ENCODE data around the gene TICRR.
"Not testable (repeated sequence)": the region's sequence is repeated elsewhere in the genome, so short reads cannot be mapped to it uniquely, and the experiment has no call there.

Gene TICRR

DNA sequence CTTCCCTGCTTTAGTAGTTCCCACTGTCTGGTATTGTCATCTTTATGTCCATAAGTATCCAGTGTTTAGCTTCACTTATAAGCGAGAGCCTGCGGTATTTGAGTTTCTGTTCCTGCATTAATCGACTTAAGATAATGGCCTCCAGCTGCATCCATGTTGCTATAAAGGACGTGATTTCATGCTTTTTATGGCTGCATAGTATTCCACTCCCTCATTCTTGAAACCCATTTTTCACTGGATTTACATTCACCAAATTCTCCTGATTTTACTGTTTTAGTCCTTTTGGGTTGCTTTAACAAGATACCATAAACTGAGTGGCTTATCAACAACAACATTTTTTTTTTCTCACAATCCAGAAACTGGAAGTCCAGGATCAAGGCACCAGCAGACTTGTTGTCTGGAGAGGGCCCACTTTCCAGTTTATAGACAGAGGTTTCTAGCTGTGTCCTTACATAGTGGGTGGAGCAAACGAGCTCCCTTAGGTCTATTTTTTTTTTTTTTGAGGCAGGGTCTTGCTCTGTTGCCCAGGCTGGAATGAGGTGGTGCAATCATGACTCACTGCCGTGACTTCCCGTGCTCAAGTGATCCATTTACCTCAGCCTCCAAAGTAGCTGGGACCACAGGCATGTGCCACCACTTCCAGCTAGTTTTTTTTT lies 6.1 kb upstream of the TICRR start:
- DNase-seq, result no peak

DNA sequence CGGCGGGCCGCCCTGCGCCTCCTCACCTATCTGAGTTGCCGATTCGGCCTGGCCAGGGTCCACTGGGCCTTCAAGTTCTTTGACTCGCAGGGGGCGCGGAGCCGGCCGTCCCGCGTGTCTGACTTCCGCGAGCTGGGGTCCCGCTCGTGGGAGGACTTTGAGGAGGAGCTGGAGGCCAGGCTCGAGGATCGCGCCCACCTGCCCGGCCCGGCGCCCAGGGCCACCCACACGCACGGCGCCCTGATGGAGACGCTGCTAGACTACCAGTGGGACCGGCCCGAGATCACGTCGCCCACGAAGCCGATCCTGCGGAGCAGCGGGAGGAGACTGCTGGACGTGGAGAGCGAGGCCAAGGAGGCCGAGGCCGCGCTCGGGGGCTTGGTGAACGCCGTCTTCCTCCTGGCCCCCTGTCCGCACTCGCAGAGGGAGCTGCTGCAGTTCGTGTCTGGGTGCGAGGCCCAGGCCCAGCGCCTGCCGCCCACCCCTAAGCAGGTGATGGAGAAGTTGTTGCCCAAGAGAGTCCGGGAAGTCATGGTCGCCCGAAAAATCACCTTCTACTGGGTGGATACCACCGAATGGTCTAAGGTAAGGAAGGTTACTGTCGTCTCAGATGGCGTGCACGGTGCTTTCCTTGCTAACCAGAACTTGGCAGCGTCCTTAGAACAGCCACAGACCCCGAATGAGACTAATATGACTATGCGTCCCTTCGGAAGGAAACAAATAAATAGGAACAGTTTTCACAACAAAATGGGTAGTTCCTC lies 567 bp downstream of the TICRR start:
- no peak for DNase-seq

DNA sequence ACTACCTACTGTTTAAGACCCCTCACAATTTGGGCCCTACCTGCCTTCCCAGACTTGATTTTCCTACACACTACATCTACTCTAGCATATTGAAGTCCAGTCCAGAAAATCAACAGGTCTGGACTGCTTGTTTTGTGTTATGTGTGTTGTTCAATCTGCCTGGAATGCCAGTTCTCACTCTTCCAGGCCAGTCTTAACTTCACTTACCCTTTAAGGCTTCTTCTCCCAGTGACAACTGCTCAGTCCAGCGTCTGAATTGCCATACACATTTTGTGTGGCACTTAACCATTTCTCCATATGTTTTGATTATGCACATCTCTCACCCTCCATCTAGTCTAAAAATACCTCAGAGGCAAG lies 1.1 kb downstream of the TICRR start:
- DNase-seq, result no peak

DNA sequence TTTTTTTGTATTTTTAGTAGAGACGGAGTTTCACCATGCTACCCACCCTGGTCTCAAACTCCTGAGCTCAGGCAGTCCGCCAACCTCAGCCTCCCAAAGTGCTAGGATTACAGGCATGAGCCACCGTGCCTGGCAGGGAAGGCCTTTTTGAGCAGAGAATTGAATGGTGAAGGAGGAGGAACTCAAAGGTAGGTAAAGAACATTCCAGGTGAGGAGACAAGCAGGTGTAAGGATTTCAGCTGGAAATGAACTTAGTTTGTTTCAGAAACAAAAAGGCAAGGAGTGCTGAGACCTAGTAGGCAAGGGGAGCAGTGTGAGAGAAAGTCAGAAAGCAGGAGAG lies 2.5 kb downstream of the TICRR start:
- DNase-seq, result no peak

DNA sequence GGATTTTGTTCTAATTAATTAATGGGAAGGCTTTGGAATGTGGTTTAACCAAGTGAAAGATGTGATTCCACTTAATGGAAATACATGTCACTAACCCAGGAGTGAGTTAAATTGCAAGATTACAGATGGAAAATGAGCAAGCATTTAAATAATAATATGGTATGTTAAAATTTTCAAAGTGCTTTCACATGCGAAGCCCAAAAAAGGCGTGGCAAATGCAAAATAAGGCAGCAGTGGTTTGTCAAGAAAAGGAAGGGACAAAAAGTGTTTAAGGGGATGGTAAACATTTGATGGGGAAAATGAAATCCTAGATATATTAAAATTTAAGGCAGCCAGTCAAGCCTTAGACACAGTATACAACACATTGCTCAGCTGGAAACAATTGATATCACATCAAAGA lies 2.9 kb downstream of the TICRR start:
- DNase-seq, result no peak

DNA sequence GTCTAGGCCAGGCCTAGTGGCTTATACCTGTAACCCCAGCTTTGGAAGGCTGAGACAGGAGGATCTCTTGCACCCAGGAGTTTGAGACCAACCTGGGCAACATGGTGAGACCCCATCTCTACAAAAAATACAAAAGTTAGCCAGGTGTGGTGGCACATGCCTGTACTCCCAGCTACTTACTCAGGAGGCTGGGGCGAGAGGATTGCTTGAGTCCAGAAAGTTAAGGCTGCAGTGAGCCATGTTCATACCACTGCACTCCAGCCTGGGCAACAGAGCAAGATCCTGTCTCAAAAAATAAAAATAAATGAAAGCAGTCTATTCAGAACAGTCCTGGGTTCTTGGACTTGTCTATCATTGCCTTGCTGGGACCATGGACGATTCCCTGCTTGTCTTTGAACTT lies 5.5 kb downstream of the TICRR start:
- DNase-seq, result not testable (repeated sequence)

DNA sequence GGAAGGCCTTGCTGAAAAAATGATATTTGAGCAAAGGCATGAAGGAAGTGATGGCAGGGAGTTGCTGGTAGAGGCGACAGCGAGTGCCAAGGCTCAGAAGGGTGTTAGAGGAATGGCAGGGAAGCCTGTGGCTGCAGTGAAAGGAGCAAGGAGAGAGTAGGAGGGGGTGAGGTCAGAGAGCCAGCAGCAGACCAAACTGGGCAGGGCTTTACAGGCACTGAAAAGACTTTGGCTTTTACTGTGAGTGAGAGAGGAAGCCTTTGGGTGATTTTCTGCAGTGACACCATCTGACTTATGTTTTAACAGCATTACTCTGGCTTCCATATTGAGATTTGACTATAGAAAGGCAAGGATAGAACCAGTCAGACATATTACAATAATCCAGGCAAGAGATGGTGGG lies 11.4 kb downstream of the TICRR start:
- no peak for DNase-seq

DNA sequence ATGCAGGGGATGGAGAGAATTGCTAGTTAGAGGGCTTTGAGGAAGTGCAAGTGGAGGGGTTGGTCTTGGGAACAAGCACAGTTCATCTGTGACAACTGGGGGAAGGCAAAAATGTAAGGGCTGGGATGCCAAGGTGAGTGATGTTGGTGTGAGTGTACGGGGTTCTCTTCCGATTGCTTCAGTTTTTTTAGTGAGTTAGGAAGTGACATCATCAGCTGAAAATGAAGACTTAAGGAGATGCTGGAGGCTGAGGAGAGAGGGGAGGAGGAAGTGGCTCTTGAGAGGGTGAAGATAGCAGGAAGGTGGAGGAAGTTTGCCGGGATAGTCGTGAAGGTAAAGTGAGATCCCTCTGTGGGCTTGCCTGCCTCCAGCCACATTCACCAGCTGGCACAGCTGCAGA lies 12.7 kb downstream of the TICRR start:
- DNase-seq, result no peak

DNA sequence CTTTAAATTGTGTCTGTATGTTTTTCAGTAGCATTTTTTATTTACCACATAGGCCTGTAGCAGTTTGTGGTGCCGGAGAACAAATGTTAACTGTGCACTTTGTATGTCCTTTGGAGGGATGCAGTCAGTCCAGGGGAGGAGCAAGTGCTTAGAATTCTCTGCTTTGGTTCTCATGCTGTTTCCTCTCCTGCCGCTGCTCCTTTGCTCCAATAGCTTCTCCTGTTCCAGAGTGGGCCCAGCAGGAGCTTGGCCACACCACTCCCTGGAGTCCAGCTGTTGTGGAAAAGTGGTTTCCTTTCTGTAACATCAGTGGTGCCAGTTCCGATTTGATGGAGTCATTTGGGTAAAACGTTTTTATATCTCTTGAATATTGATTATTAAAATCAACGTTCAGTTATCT lies 16.6 kb downstream of the TICRR start:
- DNase-seq, result no peak

DNA sequence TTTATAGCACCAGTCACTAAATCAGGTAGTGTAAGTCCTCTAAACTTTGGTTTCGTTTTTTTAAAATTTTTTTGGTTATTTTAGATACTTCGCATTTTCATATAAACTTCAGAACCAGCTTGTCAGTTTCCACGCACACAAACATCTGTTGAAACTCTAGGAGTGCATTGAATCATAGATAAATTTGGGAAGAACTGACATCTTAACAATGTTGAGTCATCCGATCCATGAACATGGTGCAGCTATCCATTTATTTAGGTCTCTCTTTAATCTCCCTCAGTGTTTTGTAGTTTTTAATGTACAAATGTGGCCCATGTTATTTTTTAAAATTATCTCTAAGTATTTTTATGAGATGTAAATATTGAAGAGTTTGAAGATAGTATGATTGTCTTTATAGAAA lies 17.7 kb downstream of the TICRR start:
- no peak for DNase-seq

DNA sequence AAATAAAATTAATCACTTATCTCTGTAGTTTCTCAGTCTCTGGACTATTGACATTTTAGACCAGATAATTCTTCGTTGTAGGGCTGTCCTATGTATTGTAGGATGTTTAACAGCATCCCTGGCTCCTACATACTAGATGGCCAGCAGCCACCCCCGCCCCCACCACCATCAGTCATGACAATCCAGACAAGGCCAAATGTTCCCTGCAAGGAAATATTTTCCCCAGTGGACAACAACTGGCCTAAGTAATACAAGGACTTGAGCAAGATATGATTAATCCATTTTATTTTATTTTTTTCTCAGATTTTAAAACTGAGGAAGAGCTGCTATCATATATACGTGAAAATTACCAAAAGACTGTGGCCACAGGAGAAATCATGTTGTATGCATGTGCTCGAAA lies 23.8 kb downstream of the TICRR start:
- DNase-seq, result no peak

DNA sequence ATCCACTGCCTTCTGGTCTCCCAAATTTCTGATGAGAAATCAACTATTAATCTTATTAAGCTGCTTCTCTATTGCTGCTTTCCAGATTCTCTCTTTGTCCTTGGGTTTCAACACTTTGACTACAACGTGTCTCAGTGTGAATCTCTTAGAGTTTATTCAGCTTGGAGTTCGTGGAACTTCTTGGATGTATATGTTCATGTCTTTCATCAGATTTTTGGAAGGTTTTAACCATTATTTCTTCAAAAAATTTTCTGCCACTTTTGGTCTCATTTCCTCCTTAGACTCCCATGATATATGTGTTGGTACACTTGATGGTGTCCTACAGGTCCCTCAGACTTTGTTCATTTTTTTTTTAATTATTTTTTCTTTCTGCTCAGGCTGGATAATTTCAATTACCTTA lies 36.0 kb downstream of the TICRR start:
- no peak for DNase-seq

DNA sequence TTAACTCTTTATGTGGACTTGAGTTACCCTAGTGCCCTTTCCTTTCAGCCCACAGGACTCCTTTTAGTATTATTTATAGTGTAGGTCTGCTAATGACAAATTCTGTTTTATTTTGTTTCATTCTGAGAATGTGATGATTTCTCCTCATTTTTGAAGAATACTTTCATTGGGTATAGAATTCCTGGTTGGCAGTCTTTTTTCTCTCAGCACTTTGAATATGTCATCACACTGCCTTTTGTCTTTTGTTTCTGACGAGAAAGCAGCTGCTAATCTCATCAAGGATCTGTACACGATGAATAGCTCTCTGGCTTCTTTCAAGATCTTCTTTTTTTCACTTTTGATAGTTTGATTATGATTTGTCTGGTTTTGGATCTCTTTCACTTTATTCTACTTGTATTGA lies 37.8 kb downstream of the TICRR start:
- no peak for DNase-seq

DNA sequence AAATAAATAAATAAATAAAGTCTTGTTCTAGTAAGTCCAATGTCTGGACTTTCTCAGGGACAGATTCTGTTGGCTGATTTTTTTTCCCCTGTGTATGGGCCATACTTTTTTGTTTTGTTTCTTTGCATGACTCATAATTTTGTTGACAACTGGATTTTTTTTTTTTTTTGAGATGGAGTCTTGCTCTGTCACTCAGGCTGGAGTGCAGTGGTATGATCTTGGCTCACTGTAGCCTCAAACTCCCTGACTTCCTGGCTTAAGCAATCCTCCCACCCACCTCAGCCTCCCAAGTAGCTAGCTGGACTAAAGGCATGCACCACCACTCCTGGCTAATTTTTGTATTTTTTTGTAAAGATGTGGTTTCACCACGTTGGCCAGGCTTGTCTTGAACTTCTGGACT lies 38.9 kb downstream of the TICRR start:
- DNase-seq, result no peak

DNA sequence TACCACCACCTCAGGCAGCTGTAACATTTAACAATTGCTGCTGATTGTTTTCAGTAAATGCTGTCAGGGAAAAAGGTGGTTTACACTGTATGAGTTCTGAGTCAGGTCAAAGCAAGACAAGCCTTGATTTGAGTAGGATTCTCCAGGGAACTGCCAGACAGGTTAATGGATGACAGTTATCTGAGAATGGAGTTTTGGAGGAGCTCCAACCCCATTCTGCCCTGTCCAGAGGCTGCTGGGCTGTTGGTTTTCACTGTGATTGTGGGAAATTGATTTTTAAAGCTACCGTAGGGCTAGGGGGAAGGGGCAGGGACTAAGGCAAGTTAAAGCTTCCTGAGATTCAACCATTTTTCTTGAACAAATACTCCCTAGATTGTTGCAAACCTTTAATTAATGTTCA lies 39.9 kb downstream of the TICRR start:
- no peak for DNase-seq

DNA sequence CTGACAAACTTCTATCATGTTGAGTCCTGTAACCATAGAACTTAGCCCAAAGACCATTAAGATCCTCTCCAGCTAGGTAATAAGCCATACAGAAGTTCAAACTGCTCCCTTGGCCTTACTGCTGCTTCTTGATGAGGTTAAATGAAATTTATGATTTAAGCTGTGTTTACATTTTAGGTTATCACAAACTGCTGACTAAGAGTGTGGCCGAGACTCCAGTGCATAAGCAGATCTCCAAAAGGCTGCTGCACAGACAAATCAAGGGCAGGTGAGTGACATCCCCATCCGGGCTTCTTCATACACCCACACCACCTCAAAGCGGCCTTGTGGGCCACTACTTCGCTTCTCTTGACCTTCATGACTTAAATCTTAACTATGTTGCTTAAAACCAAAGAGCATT lies 41.0 kb downstream of the TICRR start:
- DNase-seq, result no peak

DNA sequence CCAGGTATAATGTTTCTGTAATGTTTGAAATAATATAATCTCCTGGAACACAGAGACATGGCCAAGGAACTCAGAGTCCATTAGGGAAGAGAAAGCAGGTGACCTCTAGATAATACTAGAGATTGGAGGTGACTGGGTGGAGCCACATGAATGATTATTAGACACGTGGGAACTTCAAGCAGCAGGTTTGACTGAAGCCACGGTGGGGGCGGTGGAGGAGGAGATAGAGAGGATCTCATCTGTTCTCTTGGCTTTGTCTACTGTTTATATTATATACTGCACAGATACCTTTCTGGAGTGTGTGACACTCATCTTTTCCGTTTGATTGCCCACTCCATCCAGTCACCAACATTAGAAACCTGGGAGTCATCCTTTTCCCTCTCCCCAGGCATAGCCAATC lies 46.3 kb downstream of the TICRR start:
- DNase-seq, result no peak

DNA sequence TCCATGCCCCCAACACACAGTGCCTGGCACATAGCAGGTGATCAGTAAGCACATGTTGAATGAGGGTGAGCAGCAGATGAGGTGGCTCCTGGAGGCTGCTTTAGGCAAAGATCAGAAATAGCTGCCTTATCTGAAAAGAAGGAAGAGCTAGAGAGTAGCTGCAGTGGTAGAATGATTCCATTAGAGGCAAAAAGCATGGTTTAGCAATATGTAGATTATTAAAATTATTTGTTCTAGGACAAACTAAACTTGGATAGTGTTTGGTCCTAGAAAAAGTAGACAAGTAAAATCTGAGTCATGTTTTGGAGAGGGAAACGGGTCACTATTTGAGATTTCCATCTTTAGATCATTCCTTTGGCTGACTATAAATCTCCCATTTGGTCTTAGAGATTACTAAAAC lies 47.9 kb downstream of the TICRR start:
- no peak for DNase-seq

DNA sequence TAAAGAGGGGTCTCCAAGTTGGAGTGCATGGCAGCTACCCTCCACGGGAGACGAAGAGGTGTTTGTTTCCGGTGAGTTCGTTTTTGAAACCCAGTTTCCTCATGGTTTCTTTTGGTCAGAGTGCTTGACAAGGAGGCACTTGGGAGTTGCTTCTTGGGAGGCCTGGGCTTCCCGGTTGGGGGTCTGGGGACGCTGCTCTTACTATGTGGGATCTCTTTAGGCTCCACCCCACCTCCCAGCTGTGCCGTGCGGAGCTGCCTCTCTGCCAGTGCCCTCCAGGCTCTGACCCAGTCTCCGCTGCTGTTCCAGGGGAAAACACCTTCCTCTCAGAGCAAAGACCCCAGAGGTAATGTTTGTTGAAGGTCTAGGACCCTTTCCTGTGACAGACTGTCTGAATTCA lies 50.4 kb downstream of the TICRR start:
- no peak for DNase-seq

DNA sequence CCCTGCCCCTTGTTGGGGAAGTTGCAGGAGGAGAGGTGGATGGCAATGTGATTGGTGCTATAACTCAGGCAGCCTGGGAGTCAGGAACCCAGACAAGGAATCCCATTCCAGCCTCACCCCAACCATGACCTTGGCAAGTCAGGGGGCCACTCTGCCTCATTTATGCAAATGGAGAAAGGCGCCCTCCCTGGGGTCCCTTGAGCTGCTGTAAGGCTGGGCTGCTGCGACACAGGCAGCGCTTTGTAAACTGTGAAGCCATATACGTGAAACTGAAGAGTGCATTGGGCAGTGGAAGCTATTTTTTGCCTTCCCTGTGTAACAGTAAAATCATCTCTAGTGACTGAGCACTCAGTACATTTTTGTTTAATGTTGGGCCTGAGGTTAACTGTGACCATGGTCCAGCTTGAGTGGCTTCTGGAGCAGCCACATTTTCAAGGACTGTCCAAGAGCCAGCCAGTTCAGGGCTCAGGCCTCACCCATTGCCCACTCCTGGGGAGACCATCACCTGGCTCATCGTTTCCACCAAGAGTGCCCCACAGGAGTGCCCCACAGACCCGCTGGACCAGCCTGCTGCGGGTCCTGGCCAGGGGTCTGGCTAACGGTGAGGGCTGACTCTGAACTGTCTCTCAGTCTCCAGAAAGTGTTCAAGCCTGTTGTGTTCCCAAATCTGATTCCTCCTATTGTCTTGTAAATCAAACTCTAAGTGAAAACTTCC lies 52.1 kb downstream of the TICRR start:
- DNase-seq, result no peak

DNA sequence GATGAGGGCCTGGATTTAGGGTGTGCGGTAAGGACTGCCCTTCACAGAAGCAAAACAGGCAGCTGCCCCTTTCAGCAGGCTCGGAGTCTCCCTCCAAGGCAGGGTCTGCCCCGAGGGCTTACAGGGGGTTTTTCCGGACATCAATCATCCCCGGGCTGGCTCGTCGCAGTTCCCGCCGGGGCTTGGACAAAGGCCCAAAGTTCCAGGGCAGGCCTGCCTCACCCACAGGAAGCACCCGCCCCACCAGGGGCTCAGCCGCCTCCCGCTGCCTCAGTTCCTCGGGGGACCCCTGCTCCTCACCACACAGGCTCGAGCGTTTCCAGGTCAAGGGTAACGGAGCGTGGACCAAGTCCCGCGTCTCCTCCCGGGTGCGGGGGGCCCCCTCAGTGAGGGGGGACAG lies 53.0 kb downstream of the TICRR start:
- DNase-seq, result no peak

DNA sequence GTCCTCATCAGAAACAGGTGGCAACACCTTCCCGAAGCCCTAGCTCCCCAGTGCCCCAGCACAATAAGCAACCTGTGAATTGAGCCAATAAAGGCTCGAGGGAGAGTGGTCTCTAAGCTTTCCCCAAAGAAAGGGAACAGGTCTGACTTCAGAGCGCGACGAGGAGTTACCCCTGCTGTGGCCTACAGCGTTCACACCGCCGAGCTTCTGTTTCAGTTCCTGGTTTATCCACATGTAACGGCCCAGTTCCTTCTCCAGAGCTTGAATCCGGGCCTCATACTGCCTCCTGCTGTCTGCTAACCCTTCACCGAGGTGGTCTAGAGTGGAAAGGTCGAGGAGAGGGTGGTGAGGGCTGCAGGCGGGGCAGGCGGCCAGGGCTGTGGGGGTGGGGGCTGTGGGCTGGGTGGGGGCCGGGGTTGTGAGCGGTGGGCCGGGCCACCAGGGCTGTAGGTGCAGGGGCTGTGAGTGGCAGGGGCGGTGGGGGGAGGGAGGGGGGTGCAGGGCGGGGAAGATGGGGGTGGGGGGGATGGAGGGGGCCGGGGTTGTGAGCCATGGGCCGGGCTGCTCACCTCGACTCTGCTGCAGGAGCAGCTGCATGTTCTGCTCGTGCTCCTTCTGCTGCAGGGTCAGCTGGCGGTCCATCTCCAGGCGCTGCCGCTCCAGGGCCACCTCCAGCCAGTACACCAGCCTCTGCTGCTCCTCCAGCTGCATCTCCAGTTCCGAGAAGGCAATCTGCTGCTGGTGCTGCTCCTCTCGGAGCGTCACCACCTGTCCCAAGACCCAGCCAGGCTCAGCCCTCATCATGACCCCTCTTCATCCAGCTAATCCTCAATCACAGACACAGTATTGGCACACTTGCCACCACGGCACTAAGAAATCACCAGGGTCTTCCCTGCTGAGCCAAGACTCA lies 53.8 kb downstream of the TICRR start:
- no peak for DNase-seq

DNA sequence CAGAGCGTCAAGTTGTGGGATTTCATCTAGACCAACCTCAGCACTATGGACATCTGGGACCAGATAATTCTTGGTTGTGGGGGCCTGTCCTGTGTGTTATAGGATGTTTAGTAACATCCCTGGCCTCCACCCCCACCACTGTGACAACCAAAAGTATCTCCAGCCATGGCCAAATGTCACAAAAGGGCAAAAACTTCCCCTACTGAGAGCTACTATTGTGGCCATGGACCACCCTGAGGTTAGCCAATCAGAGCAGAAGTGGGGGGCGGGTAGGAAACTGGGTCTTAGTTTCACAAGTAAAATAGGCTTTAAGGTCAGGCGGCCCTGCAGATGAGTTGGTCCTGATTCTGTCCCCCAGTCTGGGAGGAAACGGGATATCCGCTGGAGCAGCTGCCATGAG lies 54.6 kb downstream of the TICRR start:
- DNase-seq, result no peak

Measured in C1 segment of cervical spinal cord (tissue), 14 donors.